OCI-LY3 (cell line): ENCODE results near the gene FBXO21.

Experiments
- H2AFZ ChIP-seq: fragments of 200-600, 300-600 bp; shearing (Covaris generic); 2 replicates; pipeline ENCODE4 v1.6.0; 2014; ENCODE audit warnings: antibody characterized with exemption, low read depth, low read length
- H3K27ac ChIP-seq: fragments of 200-600, 300-600 bp; sonication (generic); 2 replicates; pipeline ENCODE4 v1.5.1; 2014; ENCODE audit warnings: mild to moderate bottlenecking, low read length, moderate library complexity, mixed read lengths
- H3K27me3 ChIP-seq: fragments of 200-600, 300-600 bp; sonication (generic); 2 replicates; pipeline ENCODE4 v1.6.1; 2014; ENCODE audit warnings: low read depth, low read length, mixed read lengths
- H3K36me3 ChIP-seq: fragments of 200-600, 300-600 bp; sonication (generic); replicated peaks from 2 replicates; pipeline ENCODE3; 2014; ENCODE audit warnings: low read depth, low read length, mixed read lengths
- H3K4me1 ChIP-seq: fragments of 300-600, 200-600 bp; sonication (generic); 2 replicates; pipeline ENCODE4 v1.6.1; 2014; ENCODE audit warnings: low read length, mixed read lengths
- H3K4me2 ChIP-seq: fragments of 200-600, 300-600 bp; sonication (generic); 2 replicates; pipeline ENCODE4 v1.6.1; 2014; ENCODE audit warnings: low read length, mixed read lengths
- H3K4me3 ChIP-seq: fragments of 300-600, 200-600 bp; sonication (generic); 2 replicates; pipeline ENCODE4 v1.5.1; 2014; ENCODE audit warnings: antibody characterized with exemption, mild to moderate bottlenecking, low read length, moderate library complexity
- H3K79me2 ChIP-seq: fragments of 300-600, 200-600 bp; shearing (Covaris generic); 2 replicates; pipeline ENCODE4 v1.6.1; 2014; ENCODE audit warnings: mild to moderate bottlenecking, low read length, mixed read lengths
- H3K9ac ChIP-seq: fragments of 300-600, 200-600 bp; shearing (Covaris generic); 2 replicates; pipeline ENCODE4 v1.6.0; 2014; ENCODE audit warnings: mild to moderate bottlenecking, low read length, moderate library complexity
- H3K9me3 ChIP-seq: fragments of 200-600, 300-600 bp; shearing (Covaris generic); 2 replicates; pipeline ENCODE4 v1.6.1; 2014; ENCODE audit warnings: low read length, mixed read lengths; ENCODE audit not compliant: insufficient read depth
- H4K20me1 ChIP-seq: fragments of 200-600, 300-600 bp; sonication (generic); 2 replicates; pipeline ENCODE4 v1.6.1; 2016; ENCODE audit warnings: low read length, mixed read lengths; ENCODE audit not compliant: insufficient read depth
- CTCF ChIP-seq: fragments of 200-600, 300-600 bp; sonication (generic); IDR thresholded peaks from 2 replicates; pipeline ENCODE4 v1.5.1; 2014; ENCODE audit warnings: antibody characterized with exemption, low read length, low read depth
- EZH2phosphoT487 ChIP-seq: fragments of 200-600 bp; shearing (Covaris generic); IDR thresholded peaks from 2 replicates; pipeline ENCODE4 v1.6.1; 2018; ENCODE audit warnings: antibody characterized with exemption, mixed run types, low read depth

Gene FBXO21

GRCh38 chr12:117100251-117100650, 90.0 kb downstream of the FBXO21 start:
- Histone ChIP-seq H3K36me3 (peaks cover 22% of the 10 kb centered on the region), H2AFZ (no peak overlapping the region), H3K4me2 (peak overlapping the region; percentile 91), H3K27ac (peak overlapping the region; percentile 88; the same call in 1 of the 2 replicates), H3K27me3 (no peaks in the 10 kb centered on the region), H4K20me1 (peaks cover 30% of the 10 kb centered on the region), H3K9ac (peak overlapping the region; percentile 97; the same call in 1 of the 2 replicates), H3K9me3 (no peaks in the 10 kb centered on the region), H3K79me2 (peaks cover 40% of the 10 kb centered on the region), H3K4me1 (peaks cover 36% of the 10 kb centered on the region), H3K4me3 (peak overlapping the region; percentile 96)
- TF ChIP-seq CTCF (0 out of 2 replicates have a peak, but pooled peaks have one; percentile 7), EZH2phosphoT487 (no peak)

- H3K9ac ChIP-seq, result peak overlapping the region; percentile 97
- peaks cover 32% of the 10 kb centered on the region for H3K36me3 ChIP-seq
- H3K4me3 ChIP-seq, result peak overlapping the region; percentile 96
- TF ChIP-seq EZH2phosphoT487, result no peak
- no peak for TF ChIP-seq CTCF
- peaks cover 41% of the 10 kb centered on the region for H4K20me1 ChIP-seq
- peak overlapping the region; percentile 27; the same call in 1 of the 2 replicates for H2AFZ ChIP-seq
- H3K4me1 ChIP-seq, result peaks cover 36% of the 10 kb centered on the region
- peaks cover 56% of the 10 kb centered on the region for H3K79me2 ChIP-seq
- no peaks in the 10 kb centered on the region for H3K9me3 ChIP-seq
- peak overlapping the region; percentile 88 for H3K27ac ChIP-seq
- peak overlapping the region; percentile 91 for H3K4me2 ChIP-seq
- no peaks in the 10 kb centered on the region for H3K27me3 ChIP-seq
These were observed 91.7 kb downstream of the FBXO21 start for GRCh38 chr12:117098361-117099217.

DNA sequence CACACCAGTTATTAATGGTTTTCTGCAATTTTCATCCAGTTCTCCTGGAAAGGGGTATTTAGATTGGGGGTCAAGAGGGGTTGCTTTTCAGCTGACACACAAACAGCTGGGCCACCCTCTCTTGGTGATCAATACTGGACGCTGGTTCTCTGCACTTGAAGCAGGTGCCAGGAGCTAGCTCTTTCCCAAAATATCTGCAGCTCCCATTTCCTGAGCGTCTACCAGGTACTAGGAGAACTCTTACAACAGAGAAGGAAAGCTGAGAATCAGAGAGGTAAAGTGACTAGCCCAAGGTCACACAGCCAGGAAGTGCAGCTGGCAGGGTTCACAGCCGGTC, 92.3 kb downstream of the FBXO21 start:
- Histone ChIP-seq H3K9ac (peak overlapping the region; percentile 97), H3K79me2 (peaks cover 62% of the 10 kb centered on the region), H3K9me3 (no peaks in the 10 kb centered on the region), H3K27ac (peak overlapping the region; percentile 88), H4K20me1 (peaks cover 47% of the 10 kb centered on the region), H3K4me2 (peak overlapping the region; percentile 91), H3K36me3 (peaks cover 38% of the 10 kb centered on the region), H3K4me3 (peak overlapping the region; percentile 96), H2AFZ (no peak overlapping the region), H3K4me1 (peaks cover 36% of the 10 kb centered on the region), H3K27me3 (no peaks in the 10 kb centered on the region)
- TF ChIP-seq CTCF, result no peak
- no peak for TF ChIP-seq EZH2phosphoT487

DNA sequence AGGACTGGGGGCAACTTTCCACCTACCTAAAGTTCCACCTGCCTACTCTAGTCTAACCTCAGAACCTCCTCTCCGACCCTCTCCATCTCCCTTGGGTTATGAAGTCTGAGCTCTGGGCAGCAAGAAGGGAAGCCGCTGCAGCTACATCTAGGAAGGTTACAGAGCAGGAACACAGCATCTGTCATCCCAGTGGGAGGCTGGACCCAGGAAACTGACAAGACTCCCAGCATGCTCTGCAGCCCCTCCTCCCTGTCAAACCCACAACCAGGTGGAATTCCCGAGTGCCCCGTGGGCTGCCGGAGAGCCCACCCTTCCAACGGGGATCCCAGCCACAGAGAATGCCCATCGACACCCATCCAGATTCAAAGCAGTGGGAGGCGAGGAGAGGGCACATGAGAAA, 93.1 kb downstream of the FBXO21 start:
- Histone ChIP-seq H3K79me2 (peaks cover 71% of the 10 kb centered on the region), H2AFZ (no peak overlapping the region), H3K4me1 (peaks cover 36% of the 10 kb centered on the region), H3K4me2 (peak overlapping the region; percentile 91), H3K27me3 (no peaks in the 10 kb centered on the region), H4K20me1 (peaks cover 55% of the 10 kb centered on the region), H3K36me3 (peaks cover 46% of the 10 kb centered on the region), H3K27ac (no peak overlapping the region), H3K9me3 (no peaks in the 10 kb centered on the region), H3K4me3 (peak overlapping the region; percentile 96), H3K9ac (no peak overlapping the region)
- TF ChIP-seq CTCF (no peak), EZH2phosphoT487 (no peak)
